ENCODE measurements around the gene NINL. TPM values are rescaled to one million over a fixed set of nuclear protein-coding genes. Genes with fewer than 3 reads are reported as not detected.
"Not testable (repeated sequence)": the region's sequence is repeated elsewhere in the genome, so short reads cannot be mapped to it uniquely, and the experiment has no call there.

NINL gene
- total RNA-seq, 4 donors from 2014 or later: 3.0 to 5.8 (median 3.7) TPM

DNA sequence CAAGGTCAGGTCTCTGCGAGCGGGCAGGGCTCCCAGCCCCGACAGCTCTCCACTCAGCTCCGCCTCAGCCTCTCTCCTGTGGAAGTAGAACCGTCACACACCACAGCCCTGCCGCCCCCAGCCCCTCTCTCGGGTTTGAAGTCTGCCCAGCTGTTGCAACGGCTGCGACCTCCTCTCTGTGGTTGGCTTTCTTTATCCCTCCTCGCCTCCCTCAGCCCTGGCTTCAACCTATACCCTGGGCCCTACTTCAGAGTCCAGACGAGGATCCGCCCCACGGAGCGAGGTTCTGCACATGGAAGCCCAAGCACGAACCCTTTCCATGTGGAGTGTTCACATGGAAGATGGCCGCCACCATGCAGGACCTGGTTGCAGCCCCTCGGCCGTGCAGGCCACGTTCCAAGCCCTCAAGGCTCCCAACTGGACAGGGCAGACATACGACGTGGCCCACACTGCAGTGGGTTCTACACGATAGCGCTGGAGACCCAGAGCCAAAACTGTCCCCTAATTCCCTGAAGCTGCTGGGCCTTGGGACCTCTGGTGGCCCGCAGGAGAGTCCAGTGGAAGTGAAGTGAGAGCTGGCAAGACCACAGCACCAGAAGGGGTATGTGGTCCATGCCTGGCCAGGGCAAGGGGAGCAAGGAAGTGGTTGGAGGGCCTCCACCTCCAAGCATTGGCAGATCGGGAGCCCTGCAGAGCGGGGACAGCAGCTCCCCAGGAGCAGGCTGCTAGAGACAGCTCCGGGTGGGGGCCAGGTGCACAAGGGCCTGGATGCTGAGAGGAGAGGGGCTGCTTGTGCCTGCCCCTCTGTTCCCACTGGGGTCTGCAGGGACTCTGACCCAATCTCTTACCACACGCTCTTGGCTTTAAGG lies 108.1 kb downstream of the NINL start:
- H3K36me3 ChIP-seq: peaks cover 4 to 61% (median 31%) of the 10 kb centered on the region in 4 donors
- no peaks in the 10 kb centered on the region for H3K9me3 ChIP-seq
- TF ChIP-seq, protein P1, sequence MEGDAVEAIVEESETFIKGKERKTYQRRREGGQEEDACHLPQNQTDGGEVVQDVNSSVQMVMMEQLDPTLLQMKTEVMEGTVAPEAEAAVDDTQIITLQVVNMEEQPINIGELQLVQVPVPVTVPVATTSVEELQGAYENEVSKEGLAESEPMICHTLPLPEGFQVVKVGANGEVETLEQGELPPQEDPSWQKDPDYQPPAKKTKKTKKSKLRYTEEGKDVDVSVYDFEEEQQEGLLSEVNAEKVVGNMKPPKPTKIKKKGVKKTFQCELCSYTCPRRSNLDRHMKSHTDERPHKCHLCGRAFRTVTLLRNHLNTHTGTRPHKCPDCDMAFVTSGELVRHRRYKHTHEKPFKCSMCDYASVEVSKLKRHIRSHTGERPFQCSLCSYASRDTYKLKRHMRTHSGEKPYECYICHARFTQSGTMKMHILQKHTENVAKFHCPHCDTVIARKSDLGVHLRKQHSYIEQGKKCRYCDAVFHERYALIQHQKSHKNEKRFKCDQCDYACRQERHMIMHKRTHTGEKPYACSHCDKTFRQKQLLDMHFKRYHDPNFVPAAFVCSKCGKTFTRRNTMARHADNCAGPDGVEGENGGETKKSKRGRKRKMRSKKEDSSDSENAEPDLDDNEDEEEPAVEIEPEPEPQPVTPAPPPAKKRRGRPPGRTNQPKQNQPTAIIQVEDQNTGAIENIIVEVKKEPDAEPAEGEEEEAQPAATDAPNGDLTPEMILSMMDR (IDR thresholded peaks at IDR 0.05): no peak
- TF ChIP-seq POLR2AphosphoS5 (IDR thresholded peaks at IDR 0.05): no peak
- no peak for TF ChIP-seq EP300 (IDR thresholded peaks at IDR 0.05)
- TF ChIP-seq POLR2A (IDR thresholded peaks at IDR 0.05; ENCODE audit: low read depth): no peak
- no peak for DNase-seq (ENCODE audit: extremely low spot score)
- H3K27ac ChIP-seq (replicated peaks in 1 of 4): no peak overlapping the region
- H3K4me3 ChIP-seq: no peak overlapping the region
- intact Hi-C loops (cut with DNase I): no loop called here
- H3K4me1 ChIP-seq: no peaks in the 10 kb centered on the region
- H3K27me3 ChIP-seq: no peaks in the 10 kb centered on the region
- WGBS: 88% methylated on average over 20 of the region's 28 CpGs

DNA sequence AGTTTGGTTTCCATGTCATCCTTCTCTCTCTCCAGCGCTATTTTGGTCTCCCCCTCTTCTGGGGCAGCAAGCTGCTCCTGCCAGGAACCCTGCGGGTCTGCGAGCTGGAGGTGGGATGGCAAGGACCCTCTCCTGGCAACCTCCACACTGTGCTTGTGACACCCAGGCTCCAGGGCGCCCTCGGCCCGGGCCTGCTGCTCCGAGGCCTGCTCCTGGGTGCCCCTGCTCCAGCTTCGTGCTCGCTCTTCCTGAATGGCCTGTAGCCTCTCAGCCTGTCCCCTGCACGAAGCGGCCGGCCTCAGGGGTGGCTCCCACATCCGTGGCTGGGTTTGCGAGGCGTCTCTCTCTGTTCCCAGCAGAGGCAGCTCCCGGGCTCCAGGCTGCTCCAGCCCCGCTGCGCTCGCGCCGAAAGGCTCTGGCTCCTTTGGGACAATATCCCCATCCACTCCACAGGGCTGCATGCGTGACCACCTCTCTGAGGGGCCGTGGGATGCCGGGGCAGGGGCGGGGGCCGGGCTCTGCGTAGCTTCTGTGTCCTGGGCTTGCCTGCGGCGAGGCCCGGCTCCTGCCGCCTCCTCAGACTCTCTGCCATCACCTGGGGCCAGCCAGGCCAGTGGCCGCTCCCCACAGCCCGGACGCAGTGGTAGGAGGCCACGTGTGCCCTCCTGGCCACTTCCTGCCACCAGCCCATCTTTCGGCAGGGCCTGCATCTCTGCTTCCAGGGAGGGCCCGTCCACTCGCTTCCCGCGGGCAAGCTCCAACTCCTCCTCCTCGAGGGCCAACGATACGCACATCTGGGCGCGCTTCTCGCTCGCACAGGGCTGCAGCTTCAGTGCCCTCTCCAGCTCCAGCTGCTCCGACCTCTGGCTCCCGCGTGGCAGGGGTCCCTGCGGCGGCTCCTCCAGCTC lies 109.0 kb downstream of the NINL start:
- no peak for TF ChIP-seq POLR2AphosphoS5 (IDR thresholded peaks at IDR 0.05)
- TF ChIP-seq, protein P1 (IDR thresholded peaks at IDR 0.05): no peak
- Histone ChIP-seq H3K4me1 (no peaks in the 10 kb centered on the region), H3K36me3 (peaks cover 4 to 54% (median 27%) of the 10 kb centered on the region in 4 donors), H3K4me3 (no peak overlapping the region), H3K9me3 (no peaks in the 10 kb centered on the region), H3K27ac (replicated peaks in 1 of 4) (no peak overlapping the region), H3K27me3 (no peaks in the 10 kb centered on the region)
- DNase-seq (ENCODE audit: extremely low spot score): no peak
- 86% methylated on average over 15 of the region's 52 CpGs for WGBS
- intact Hi-C loops (cut with DNase I): no loop called here

DNA sequence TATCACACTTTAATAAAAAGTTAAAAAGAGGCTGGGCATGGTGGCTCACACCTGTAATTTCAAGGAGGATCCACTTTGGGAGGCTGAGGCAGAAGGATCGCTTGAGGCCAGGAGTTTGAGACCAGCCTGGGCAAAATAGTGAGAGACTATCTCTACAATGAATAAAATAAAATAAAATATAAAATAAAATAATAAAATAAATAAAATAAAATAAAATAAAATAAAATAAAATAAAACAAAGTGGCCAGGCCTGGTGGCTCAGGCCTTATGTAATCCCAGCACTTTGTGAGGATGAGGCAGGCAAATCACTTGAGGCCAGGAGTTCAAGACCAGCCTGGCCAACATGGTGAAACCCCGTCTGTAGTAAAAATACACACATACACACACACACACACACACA lies 112.0 kb downstream of the NINL start:
- intact Hi-C loops (cut with DNase I); DNase-seq (ENCODE audit: extremely low spot score); H3K27me3 ChIP-seq; H3K9me3 ChIP-seq; H3K4me1 ChIP-seq; H3K4me3 ChIP-seq; H3K27ac ChIP-seq (replicated peaks in 1 of 4): not testable (repeated sequence)
- 93% methylated on average over 2 of the region's 2 CpGs for WGBS
- peaks cover 0 to 46% (median 27%) of the 10 kb centered on the region in 4 donors for H3K36me3 ChIP-seq

DNA sequence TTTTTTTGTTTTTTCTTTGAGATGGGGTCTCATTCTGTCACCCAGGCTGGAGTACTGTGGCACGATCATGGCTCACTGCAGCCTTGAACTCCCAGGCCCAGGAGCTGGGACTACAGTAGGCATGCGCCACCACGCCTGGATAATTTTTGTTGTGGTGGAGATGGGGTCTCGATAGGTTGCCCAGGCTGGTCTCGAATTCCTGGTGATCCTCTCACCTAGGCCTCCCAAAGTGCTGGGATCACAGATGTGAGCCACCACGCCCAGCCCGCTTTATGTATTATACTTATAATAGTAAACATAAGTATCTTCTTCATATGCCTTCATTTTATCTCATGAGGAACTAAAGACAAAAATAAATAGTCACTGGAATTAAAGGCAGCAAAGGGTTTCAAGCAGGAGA lies 114.3 kb downstream of the NINL start:
- intact Hi-C loops (cut with DNase I): no loop called here
- H3K4me3 ChIP-seq: no peak overlapping the region
- 98% methylated on average over 7 of the region's 7 CpGs for WGBS
- peaks cover 3 to 52% (median 21%) of the 10 kb centered on the region in 4 donors for H3K36me3 ChIP-seq
- H3K4me1 ChIP-seq: no peaks in the 10 kb centered on the region
- H3K27me3 ChIP-seq: no peaks in the 10 kb centered on the region
- DNase-seq (ENCODE audit: extremely low spot score): no peak
- TF ChIP-seq, protein P1 (IDR thresholded peaks at IDR 0.05): no peak
- no peak for TF ChIP-seq EP300 (IDR thresholded peaks at IDR 0.05)
- TF ChIP-seq POLR2AphosphoS5 (IDR thresholded peaks at IDR 0.05): no peak
- TF ChIP-seq POLR2A (IDR thresholded peaks at IDR 0.05; ENCODE audit: low read depth): no peak
- H3K27ac ChIP-seq (replicated peaks in 1 of 4): no peak overlapping the region
- no peaks in the 10 kb centered on the region for H3K9me3 ChIP-seq

DNA sequence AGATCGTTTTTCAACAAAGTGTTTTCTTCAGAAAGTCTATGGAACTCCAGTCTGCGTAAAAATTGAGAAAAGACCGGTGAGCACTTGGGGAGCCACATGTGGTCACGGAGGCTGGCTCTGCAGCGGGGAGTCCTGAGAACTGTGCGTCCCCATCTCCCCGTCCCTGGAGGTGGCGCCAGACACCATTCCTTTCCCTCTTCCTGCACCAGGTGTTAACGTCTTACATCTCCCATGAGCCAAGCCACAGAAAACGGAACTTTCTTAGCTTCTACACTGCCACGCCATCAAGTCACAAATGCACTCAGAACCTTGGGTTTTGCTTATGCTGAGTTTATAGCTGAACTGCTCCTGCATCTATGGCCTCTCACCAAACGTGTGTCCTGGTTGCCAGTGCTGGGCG lies 115.3 kb downstream of the NINL start:
- Histone ChIP-seq H3K36me3 (peaks cover 3 to 56% (median 19%) of the 10 kb centered on the region in 4 donors), H3K4me1 (no peaks in the 10 kb centered on the region), H3K4me3 (no peak overlapping the region), H3K27me3 (no peaks in the 10 kb centered on the region), H3K27ac (replicated peaks in 1 of 4) (no peak overlapping the region), H3K9me3 (no peaks in the 10 kb centered on the region)
- no peak for DNase-seq (ENCODE audit: extremely low spot score)
- intact Hi-C loops (cut with DNase I): no loop called here
- WGBS: 74% methylated on average over 13 of the region's 13 CpGs
- no peak for TF ChIP-seq EP300 (IDR thresholded peaks at IDR 0.05)
- TF ChIP-seq, protein P1 (IDR thresholded peaks at IDR 0.05): peak in 1 of 3 experiments; percentile 19

Data from esophagus muscularis mucosa (tissue), 4 donors.